HG03378 (cell line): ENCODE results near the gene BBS5.
"Not testable (repeated sequence)": the region's sequence is repeated elsewhere in the genome, so short reads cannot be mapped to it uniquely, and the experiment has no call there.

Experiments used
- ATAC-seq: cut with Tn5 transposase; IDR thresholded peaks from one replicate; pipeline ENCODE4 v1.9.1; 2021; ENCODE audit warnings: mild to moderate bottlenecking, moderate library complexity; ENCODE audit not compliant: unreplicated experiment

The BBS5 gene

DNA sequence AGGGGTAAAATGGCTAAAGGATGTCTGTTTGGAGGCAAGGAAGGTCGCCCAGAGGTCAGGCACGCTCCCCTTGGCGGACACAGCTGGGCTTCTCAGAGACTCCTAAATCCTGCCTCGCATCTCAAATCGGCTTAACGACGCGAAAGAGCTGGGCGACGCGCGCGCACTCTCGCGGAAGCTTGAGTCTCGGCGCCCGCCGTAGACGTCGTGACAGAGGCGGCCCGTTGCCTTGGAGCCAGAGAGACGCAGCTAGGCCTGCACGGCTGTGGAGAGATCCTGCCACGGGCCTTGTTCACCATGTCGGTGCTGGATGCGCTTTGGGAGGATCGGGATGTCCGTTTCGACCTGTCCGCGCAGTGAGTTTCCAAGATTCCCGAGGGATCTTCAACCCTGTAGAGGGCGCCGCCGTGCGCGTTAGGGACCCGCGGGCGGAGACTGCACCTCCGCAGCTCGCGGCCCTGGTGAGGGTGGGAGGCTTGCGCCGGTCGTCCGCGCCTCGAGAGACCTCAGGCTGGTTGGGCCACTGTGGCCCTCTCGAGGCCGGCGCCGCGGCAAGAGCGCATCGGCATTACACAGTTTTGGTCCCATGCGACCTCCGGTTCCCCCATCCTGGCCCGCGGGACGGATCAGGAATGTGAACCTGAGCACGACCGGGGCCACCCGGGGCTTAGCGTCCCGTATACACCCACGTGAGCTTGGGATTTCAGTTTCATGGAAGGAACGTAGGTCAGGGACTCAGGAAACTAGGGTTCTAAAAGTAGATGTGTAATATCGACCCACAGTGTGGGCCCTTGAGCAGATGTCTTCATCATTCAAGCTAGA is at the start of gene BBS5:
Gene BBS5 (plus strand): TSS at position 238 of the 822 bp plus-strand sequence. CDS start 60 bp downstream, at position 298.
- peak; percentile 93 for ATAC-seq

DNA sequence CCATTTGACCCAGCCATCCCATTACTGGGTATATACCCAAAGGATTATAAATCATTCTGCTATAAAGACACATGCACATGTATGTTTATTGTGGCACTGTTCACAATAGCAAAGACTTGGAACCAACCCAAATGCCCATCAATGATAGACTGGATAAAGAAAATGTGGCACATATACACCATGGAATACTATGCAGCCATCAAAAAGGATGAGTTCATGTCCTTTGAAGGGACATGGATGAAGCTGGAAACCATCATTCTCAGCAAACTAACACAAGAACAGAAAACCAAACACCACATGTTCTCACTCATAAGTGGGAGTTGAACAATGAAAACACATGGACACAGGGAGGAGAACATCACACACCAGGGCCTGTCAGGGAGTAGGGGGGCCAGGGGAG is 47.5 kb upstream of the BBS5 start:
- not testable (repeated sequence) for ATAC-seq

DNA sequence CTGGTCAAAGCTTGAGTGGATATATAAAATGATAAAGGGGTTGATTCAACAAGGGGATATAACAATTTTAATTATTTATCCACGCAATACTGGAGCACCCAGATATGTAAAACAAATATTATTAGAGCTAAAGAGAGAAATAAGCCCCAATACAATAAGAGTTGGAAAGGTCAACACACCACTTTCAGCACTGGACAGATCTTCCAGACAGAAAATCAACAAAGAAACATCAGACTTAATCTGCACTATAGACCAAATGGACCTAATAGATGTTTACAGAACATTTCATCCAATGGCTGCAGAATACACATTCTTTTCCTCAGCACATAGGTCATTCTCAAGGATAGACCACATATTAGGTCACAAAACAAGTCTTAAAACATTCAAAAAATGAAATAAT is 45.1 kb upstream of the BBS5 start:
- ATAC-seq = not testable (repeated sequence)

DNA sequence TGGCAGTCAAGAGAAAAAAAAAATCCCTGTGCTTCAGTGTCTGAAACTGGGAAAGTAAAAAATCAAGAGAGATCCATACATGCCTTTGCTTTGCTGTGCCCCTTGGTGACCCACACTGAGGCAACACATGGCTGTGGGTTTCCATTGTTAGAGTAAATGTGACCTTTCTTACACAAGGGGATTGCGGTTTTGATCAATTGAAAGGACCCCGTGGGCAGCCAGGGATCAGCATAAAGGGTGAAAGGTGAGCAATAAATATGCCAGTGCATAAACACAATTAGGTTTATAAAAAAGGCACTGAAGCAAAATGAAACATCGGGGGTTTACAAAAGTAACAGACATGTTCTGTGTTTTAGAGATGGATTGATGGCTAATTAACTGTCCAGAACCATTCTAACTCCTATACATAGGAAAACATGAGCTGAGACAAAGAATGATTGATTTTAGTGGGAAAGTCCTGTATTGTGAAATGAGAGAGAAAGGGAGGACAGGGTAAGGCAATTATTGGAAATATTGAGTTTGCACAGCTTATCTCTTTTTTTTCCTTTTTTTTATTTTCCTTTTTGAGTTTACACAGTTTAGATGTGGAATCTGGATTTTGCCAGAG is 40.7 kb upstream of the BBS5 start:
- no peak for ATAC-seq

DNA sequence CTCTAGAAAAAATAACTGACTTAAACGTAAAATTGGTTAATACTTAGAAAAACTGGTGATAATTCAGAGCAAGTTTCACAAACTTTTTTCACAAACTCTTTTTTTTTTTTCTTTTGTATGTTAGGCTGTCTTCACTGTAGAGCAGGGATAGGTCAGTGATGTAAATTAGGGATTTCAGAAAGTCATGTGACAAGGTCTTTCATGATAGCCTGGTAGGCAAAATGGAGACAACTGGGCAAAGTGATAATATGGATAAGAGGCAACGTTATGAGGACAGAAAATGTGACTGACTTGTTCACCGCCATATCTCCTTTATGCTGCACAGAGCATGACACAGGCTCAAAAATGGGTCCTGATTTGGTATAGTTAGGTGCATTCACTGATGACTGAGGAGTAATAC is 39.4 kb upstream of the BBS5 start:
- ATAC-seq = no peak

DNA sequence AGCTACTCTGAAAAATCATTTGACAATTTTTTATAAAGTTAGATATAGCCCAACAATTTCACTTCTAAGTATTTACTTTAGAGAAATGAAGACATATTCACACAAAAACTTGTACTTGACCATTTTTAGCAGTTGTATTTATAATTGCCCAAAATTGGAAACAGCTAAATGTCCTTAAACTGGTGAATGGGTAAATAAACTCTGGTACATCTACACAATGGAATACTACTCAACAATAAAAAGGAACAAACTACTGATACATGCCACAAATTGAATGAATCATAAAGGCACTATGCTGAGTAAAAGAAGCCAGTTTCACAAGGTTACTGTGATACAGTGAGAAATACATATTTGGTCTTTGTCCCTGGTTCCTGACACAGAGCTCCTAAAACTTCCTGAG is 32.8 kb upstream of the BBS5 start:
- ATAC-seq = no peak

DNA sequence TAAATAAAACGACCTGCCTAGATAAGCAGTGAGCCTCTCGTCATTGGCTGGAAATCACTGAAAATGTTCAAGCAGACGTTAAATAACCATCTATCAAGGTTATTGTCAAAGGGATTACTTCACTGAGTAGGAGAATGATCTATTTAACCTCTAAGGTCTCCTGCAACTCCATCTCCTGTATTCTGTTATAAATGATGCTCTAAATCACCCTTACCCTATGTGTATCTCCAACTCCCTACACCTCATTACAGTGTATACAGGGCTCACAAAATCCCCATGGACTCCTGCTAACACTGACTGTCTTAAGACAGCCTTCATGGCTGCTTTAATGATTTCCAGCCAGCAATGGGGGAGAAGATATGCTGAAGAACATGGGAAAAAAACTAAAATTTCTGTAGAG is 31.0 kb upstream of the BBS5 start:
- no peak for ATAC-seq

DNA sequence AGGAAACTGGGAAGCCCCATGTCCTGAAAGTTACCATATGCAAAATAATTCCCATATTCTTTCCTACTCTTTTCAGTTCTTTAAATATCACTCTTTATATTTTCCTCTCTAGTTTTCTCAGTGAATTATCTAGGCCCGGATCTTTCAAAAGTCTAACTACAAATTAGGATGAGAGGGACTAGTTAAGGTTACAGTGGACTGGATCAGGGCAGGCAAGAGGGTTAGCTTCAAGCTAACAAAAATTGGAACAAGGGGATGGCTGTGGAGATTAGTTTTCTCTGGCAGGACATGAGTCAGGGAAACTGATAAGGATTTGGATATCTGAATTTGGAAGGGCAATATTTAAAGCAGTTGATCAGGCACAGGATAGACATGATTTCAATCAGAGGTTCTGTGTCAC is 30.4 kb upstream of the BBS5 start:
- no peak for ATAC-seq

DNA sequence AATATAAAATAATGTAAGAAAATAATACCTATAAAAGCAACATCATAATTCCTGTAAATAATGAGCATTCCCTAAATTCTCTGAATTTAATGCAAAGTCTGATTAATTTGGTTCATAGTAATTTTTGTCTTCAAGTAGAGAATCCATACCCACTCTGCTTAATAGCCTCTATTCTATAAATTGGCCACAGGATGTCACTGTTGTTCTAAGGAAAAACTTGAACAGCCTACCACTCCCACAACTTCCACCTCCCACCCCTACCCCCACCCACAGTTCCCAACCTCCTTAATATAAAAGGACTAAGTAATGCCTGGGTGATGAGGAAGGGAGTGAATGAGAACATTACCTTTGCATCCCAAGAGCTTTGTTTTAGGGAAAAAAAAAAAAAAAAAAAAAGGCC is 27.2 kb upstream of the BBS5 start:
- no peak for ATAC-seq

DNA sequence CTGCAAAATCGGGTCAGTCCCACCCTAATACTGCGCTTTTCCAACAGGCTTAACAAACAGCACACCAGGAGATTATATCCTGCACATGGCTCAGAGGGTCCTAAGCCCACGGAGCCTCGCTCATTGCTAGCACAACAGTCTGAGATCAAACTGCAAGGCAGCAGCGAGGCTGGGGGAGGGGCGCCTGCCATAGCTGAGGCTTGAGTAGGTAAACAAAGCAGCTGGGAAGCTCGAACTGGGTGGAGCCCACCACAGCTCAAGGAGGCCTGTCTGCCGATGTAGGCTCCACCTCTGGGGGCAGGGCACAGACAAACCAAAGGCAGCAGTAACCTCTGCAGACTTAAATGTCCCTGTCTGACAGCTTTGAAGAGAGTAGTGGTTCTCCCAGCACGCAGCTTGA is 26.2 kb upstream of the BBS5 start:
- not testable (repeated sequence) for ATAC-seq

DNA sequence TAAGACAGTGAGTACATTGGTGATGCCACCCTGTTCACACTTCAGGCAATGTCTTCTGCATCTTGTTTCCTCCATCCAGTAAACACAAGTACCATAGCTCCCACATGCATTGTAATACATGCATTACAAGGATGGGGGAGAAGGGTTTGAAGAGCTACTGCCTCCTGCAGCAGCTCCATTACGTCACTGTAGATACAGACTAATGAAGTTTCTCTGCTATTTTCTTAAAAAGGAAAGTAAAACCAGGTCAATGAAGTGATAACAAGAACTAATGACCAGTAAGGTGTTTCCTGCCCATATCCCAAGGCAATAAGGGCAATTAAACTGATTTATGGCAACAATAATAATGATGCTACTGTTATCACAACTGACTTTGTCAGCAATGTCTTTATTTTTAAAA is 18.2 kb upstream of the BBS5 start:
- no peak for ATAC-seq

DNA sequence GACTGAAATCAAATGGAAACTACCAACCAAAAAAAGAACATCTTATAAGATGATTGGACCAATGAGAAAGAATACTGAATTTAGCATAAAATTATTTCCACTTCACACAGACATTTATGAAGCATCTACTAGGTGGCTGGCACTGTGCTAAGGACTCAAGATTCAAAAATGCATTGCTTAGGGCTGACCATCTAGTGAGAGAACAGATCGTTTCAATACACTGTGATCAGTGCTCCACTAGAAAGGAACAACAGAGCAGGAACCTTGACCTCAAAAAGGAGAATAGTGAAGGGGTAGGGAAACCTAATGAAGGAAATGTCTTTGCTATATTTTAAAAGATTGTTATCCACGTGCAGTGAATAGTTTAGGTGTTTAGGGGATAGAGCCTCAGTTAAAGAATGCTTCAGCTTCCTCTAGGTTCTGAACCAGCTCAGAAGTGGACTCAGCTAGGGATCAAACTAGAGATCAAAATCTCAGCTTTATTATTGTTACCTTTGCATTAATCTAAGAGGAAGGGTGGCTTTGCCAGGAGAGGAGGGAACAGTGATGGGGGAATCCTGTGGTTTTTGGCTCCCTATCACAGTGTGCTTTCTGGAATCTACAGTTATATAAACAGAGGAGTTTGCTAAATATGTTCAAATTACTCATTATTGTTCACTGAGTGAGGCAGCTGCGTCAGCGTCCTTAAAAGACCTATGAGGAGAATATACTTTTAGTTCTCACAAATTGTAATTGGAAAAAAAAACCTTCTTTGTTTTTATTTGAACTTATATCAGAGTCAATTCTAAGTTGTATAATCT is 16.2 kb upstream of the BBS5 start:
- ATAC-seq = no peak

DNA sequence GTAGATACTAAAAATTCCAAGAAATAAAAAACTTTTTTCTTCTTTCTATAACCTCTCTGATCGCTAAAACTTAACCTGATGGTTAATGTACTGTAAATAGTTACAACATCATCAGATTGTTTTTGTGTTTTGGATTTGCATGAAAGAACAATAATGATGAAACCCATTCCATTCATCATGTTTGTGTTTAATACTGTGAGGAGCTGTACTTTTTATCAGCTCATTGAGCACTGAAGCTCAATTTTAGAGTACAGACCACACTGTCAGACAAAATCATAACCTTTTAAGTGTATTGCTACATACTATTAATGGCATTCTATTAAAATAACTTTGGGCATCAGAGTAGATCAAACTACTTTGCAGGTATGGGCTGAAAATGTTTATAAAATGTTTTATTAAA is 14.8 kb upstream of the BBS5 start:
- ATAC-seq = no peak

DNA sequence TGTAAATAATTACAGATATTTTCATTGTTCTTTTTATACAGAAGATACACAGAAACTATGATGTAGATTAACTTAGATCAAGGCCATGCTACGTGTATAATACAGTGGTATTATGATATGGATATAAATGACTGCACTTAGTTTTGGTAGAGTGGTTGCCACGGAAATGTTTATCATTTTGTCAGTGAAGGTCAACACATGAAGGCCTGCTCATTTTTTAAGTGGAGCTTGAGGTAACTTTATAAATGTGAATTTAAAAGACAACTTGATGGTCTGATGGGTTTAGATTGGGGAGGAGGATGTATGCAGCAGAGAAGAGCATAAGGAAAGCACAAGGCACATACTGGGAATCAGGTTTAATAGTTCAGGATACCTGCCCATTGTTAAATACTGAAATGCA is 14.4 kb upstream of the BBS5 start:
- ATAC-seq = no peak

DNA sequence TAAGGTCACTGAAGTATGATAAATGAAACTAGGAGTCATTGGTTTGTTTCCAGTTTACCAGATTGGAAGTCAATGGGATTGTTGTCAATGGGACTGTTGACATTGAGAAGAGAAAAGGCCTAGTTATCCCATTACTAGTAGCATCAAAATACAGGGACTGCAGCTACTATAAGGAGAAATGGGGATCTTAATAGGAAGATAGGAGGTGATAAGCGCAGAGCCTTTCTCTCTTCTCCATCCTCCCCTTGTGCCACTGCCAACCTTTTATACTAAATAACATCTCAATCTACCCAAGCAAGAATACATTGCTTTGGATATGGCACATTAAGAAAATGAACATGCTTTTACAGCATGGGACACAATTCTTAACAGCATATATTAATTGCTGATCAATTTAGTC is 10.5 kb upstream of the BBS5 start:
- no peak for ATAC-seq

DNA sequence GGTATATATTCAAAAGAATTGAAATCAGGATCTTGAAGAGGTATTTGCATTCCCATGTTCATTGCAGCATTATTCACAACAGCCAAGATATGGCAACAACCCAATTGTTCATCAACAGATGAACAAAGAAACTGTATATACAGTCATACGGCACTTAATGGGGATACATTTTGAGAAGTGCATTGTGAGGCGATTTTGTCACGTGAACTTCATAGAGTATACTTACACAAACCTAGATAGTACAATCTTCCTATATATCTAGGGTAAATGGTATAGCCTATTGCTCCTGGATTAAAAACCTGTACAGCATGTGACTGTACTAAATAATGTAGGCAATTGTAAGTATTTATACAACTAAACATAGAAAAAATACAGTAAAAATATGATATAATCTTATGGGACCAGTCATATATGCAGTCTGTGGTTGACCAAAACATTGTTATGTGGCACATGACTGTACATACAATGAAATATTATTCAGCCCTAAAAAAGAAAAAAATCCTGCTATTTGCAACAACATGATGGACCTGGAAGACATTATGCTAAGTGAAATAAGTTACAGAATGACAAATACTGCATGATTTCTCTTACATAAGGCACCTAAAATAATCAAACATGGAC is 9.2 kb upstream of the BBS5 start:
- no peak for ATAC-seq

DNA sequence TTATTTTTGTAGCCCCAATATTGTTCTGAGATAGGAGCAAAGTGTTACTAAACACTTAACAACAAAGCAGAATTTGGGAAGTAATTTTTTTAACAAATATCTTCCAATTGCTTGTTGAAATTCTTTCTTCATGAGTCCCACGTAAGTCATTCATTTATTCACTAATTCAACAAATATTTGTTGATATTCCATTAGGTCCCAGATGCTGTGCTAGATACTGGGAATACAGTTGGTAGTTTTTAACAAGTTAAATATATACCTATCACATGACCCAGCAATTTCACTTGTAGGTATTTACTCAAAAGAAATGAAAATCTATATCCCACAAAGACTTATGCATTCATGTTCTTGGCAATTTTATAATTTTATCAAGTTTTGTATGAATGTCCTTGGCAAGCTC is 7.0 kb upstream of the BBS5 start:
- ATAC-seq = no peak

DNA sequence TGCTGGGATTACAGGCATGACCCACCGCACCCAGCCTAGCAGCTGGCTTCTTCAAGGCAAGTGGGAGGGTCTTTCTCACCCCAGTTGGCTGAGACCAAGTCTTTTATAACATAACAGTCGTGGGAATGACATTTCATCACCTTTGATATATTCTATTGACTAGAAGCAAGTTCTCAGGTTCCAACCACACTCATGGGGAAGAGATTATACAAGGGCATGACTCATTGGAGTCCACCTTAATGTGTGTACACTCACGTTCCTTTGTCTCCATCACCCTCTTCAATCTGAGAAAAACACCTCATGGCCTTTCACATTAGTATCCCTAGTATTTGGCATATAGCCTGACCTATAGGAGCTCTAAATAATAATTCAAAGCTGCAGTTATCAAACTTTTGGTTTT is 2.8 kb upstream of the BBS5 start:
- ATAC-seq = no peak

DNA sequence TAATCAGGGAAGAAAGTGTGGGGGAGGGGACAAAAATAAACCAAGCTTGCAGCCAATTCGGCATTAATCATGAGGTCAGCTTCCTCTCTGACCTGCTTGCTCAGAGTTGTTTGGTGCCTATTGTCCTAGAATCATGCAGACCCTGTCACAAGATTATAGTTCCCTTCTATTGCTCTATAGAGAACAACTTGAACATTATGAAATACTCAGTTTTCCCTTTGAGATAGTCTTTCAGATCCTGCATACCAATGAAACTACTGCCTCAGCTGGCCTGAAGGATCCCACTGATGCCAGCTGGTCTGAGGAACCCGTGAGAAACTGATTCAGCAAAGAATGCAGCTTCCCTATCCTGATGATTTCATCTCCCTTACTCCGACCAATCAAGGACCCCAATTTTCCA is 955 bp upstream of the BBS5 start:
- ATAC-seq = no peak

DNA sequence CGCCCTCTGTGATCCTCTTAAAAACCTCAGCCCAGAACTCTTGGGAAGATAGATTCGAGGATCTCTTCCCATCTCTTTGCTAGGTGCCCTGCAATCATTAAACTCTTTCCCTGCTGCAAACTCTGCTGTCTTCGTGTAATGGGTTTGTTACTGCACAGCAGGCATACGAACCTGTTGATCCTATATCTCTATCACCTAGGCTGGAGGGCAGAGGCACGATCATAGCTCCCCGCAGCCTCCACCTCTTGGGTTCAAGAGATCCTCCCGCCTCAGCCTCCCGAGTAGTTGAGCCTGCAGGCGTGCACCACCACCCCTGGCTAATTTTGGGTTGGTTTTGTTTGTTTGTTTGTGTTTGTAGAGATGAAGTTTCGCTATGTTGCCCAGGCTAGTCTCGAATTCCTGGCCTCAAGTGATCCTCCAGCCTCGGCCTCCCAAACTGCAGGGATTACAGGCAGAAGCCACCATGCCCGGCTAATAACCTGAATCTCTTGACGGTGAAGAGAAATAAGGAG is 493 bp upstream of the BBS5 start:
- no peak for ATAC-seq

DNA sequence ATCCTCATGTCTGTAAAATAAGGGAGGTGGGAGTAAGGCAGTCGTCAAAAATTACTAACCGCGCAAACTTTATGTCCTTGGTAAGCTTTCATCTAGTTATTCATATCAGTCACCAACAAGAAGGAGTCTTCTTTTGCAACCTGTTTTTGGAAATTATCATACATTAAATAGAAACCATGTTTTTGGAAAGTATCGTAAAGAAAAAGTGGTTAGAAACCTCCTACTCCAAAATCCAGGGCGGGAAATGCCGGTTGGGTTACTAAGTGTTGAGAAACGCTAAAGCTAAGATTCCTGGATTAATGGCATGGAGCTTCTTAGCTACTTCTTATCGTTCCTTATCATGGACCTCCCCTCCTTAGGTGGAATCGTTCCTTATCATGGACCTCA is 778 bp downstream of the BBS5 start:
- ATAC-seq = no peak
